AG20443 (cell line): ENCODE results near the gene DRAXIN.

Source experiments
- DNase-seq: peaks from one replicate; pipeline ENCODE4 v3.0.0; 2012; ENCODE audit warnings: low spot score, mixed read lengths

The DRAXIN gene

DNA sequence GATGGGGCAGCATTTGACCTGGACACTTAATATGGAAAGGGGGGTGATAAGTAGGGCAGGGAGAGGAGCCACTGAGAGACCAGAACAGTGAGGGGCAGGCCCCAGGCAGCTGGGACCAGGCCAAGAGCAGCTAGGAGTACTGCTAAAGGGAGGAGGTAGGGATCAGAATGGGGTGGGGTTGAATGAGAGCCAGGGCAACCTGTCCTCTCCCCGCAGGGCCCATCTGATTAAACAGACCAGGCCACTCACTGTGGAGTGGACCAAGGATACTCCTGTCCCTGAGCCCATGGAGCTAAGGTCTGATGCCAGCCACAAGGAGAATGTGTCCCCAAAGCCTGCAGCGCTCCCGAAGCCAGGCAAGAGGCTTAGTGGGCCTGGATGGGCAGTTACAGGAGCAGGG is 72.6 kb downstream of the DRAXIN start:
- no peak for DNase-seq

DNA sequence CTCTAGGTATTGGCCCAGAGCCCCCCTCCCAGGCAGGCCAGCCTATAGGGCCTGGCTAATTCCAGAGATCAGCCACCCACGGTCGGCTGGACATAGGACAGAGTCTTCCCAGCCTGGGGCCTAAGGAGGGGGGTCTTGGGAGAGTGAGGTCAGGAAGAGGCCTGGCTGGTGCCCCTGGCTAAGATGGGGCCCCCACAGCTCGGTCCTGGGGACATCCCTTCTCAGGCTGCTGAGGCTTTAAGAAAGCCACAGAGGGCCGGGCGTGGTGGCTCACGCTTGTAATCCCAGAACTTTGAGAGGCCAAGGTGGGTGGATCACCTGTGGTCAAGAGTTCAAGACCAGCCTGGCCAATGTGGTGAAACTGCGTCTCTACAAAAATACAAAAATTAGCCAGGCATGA is 73.0 kb downstream of the DRAXIN start:
- DNase-seq = no peak

DNA sequence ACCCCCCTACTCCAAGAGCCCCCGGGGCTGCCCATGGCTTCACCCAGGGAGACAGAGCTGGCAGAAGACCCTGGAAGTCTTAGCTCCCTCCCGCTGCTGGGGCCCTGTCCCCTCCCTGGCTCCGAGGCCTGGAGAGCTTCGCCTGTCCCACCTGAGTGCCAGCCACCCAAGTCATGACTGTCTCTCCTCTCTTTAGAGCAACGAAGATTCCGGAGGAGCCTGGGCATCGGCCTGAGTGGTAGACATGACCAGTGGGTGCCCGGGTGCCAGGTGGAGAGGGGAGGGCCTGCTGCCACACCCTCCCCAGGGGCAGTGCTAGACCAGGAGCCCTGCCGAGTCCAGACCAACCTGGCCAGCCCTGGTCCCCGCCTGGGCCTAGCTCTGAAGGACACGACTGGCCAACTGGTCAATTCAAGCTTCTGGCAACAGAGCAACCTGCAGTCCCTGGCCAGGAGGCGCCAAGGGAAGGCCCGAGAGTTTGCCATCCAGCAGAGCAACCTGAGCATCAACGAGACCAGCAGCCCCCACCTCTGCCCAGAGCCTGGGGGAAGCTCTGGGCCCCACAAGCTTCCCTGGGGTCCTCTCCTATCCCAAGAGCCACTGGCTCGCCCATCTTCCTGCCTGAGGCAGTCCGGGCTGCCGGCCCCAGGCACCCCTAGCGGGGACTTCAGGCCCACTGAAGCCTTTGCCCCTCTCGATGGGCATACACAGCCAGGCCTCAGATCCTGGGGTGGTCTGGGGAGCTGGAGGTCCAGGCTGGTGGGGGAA is 74.3 kb downstream of the DRAXIN start:
- no peak for DNase-seq

DNA sequence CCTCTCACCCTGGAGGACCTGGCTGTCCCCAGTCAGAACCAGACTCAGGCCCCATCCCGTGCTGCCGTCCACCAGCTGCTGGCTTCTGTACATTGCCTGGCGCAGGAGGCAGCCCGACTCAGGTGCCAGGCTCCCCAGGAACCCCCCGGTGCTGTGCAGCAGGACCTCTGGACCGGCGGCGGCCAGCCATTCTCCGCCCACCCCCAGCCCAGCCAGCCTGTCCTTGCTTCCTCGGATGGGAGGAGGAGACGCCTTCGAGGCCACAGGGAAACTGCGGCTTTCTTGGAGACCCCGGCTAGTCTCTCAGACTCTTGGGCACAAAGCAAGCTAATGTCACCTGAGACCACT is 74.9 kb downstream of the DRAXIN start:
- no peak for DNase-seq

DNA sequence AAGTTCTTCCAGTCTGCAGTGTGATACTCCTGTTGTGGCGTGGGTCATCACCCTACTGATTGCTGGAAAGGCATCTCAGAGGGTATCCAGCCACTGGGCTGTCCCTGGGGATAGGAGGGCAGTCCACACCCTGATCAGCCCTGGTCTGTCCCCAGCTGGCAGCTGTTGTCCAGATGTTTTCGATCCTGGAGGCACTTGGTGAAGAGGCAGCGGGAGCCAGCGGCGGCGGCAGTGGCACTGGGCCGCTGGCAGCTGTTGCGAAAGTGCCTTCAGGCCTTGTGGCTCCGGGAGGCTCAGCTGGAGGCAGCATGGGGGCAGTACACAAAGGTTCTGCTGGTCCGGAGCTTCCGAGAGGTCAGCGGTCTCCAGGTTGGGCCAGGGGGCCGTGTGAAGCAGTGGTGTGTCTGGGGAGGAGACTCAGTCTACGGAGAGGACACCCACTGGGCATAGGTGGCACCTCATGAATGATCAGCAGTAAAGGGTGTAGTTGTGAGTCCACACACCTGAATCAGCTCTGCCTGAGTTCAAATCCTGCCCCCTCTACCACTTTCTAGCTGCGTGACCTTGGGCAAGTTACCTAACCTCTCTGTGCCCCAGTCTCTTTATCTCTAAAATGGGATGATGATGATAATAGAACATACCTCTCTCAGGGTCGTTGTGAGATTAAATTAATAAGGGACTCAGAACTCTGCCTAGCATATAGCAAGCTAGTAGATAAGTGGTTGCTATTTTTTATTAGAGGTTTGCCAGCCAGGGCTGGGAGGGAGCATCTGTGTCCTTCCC is 76.6 kb downstream of the DRAXIN start:
- DNase-seq = peak; percentile 61

DNA sequence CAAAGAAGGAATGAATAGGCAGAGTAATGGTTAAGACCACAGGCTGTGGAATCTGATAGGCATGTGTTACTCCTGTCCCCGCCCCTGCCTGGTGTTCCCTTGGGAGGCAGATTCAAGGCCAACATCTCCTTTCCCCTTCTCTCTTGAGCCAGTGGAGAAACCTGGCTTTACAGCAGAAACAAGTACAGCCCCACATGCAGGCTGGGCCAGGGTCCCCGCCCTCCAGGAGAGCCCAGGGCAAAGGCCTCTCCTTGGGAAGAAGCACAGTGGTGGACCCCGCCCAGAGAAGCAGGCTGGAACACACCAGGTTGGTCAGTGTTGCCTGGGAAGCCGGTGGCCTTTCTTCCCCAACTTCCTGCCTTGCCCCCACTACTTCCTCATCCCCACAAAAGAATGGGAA is 77.3 kb downstream of the DRAXIN start:
- DNase-seq = no peak

DNA sequence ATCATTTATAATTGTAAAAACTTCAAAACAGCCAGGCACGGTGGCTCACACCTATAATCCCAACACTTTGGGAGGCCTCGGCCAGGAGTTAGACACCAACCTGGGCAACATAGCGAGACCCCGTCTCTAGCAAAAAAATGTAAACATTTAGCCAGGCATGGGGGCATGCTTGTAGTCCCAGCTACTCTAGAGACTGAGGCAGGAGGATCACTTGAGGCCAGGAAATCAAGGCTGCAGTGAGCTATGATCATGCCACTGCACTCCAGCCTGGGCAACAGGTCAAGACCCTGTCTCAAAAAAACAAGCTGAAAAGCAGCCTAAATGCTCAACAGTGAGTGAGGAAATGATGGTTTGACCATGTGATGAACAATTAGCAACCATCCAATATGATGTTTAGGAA is 77.8 kb downstream of the DRAXIN start:
- no peak for DNase-seq

DNA sequence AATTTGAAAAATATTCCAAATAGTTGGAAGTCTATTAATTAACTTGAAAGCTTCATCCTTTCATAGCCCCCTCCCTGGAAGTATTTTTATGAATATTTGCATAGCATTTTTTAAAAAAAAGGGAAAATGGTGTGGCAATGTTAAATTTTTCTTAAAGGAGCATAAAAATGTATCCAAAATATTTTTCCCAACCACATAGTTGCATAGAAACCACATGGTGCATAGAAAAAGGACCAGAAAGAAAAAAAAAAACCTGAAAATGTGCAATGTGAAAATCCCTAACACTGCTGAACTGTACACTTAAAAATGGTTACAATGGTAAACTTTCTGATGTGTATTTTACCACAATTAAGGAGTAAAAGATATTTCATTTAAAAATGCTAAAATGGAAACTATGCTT is 78.5 kb downstream of the DRAXIN start:
- DNase-seq = no peak

DNA sequence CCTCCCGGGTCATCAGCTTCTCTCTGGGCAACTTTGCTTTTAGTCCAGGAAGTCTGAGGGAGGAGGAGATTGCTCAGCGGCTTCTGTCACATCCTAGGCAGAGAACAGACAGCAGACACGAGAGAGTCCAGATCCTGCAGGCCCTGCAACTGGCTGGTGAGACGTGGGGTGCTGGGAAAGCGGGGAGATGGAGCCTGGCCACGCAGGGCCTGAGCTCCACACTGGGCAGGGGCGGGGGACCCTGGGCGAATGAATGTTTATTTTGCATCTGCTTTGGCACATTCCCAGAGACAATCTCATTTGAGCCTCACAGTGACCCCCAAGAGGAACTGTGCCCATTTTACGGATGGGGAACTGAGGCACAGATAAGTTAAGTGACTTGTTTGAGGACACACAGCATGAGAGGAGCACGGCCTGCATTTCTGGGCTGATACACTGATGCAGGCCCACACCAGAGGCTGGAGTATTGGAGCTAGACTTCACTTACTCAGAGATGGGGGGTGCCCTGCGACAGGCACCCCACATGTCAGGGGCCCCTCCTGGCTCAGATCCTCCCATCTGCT is 80.1 kb downstream of the DRAXIN start:
- no peak for DNase-seq

DNA sequence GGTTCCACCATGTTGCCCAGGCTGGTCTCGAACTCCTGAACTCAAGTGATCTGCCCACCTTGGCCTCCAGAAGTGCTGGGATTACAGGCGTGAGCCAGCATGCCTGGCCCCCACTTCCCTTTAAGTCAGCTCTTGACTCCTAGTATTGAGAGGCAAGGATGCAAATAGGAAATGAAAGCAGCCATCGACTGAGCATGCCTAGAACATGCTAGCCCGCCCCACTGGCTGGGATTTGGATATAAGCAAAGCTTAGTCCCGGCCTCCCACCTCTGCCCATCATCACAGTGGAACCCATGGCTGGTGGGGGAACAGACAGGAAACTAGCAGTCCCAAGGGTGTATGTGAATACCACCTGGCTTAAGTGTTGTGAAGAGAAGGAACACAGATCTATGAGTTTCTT is 80.9 kb downstream of the DRAXIN start:
- DNase-seq = no peak

DNA sequence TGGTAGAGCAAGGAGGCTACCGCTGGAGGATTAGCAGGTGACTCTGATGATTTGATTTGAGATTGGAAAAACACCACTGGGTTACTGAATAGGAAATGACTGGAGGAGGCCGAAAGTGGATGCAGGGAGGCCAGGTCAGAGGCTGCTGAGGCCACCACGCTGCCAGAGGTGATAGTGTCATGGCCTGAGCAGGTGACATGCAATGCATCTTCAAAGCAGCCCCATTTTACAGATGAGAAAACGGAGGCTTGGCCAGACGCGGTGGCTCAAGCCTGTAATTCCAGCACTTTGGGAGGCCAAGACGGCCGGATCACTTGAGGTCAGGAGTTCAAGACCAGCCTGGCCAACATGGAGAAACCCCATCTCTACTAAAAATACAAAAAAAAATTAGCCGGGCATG is 83.2 kb downstream of the DRAXIN start:
- no peak for DNase-seq
